Kidney (tissue), 14 donors: ENCODE measurements around the gene PSMC4. TPM values are rescaled to one million over a fixed set of nuclear protein-coding genes. Genes with fewer than 3 reads are reported as not detected.
A peak's percentile ranks its signal among the peaks of the same experiment; 100 is the strongest.

ENCODE experiments used
- DNase-seq, 5 donors: peaks; one replicate each; pipeline ENCODE4 v3.0.0-alpha.2; 2013 to 2020
- FAIRE-seq: peaks from 2 replicates; lab custom pipeline; 2012; peaks lifted over from hg19 to GRCh38; lab: Jason Lieb, UNC
- H3K27ac ChIP-seq, 2 donors: one replicate each; pipeline ENCODE4 v1.7.0; 2013; ENCODE audit warnings: low read depth in 2 of 2, low read length in 2 of 2, inconsistent platforms in 1 of 2
- H3K27me3 ChIP-seq: one replicate; pipeline ENCODE4 v1.7.1; 2013; ENCODE audit warnings: low read length, inconsistent platforms; ENCODE audit not compliant: control insufficient read depth, insufficient read depth
- H3K36me3 ChIP-seq, 3 donors: one replicate each; pipeline versions ENCODE4 v1.7.0 to v1.7.1; 2013; ENCODE audit warnings: low read length in 3 of 3, control low read depth in 1 of 3, inconsistent platforms in 1 of 3; ENCODE audit not compliant: insufficient read depth in 3 of 3, control insufficient read depth in 2 of 3
- H3K4me1 ChIP-seq, 3 donors: one replicate each; pipeline versions ENCODE4 v1.7.0 to v1.7.1; 2013; ENCODE audit warnings: low read length in 3 of 3, inconsistent platforms in 1 of 3, low read depth in 1 of 3; ENCODE audit not compliant: control insufficient read depth in 2 of 3, insufficient read depth in 2 of 3
- H3K4me3 ChIP-seq, 3 donors: one replicate each; pipeline versions ENCODE4 v1.7.0 to v1.8.1; 2013; ENCODE audit warnings: low read length in 3 of 3, control low read depth in 1 of 3, inconsistent platforms in 1 of 3
- H3K9ac ChIP-seq, 3 donors: one replicate each; pipeline versions ENCODE4 v1.7.0 to v1.7.1; 2013; ENCODE audit warnings: low read length in 3 of 3, control low read depth in 1 of 3, inconsistent platforms in 1 of 3
- H3K9me3 ChIP-seq, 3 donors: one replicate each; pipeline versions ENCODE4 v1.7.0 to v1.7.1; 2013; ENCODE audit warnings: low read length in 3 of 3, control low read depth in 1 of 3, inconsistent platforms in 1 of 3; ENCODE audit not compliant: control insufficient read depth in 2 of 3, insufficient read depth in 1 of 3
- intact Hi-C: fragments of 100-400 bp; cut with DNase I; formaldehyde crosslinking; loops from one replicate; pipeline ENCODE4 v1.11.1; 2022
- polyA plus RNA-seq: library from polyadenylated mRNA; stranded (reverse); fragments of 350-450 nt; fragmentation: Illumina TruSeq; extraction: RNeasy Lipid Tissue Mini Kit (QIAGEN cat#74804); gene quantifications from one replicate; pipeline ENCODE4 v1.2.3, GENCODE V29; 2014; ENCODE audit warnings: low read depth, low replicate concordance; ENCODE audit not compliant: insufficient read depth
- total RNA-seq: library from RNA; stranded (reverse); fragmentation: NEBNext Ultra II Directional; extraction: Animal tissue kit (Norgen Biotek cat#: 25700); gene quantifications from one replicate; pipeline ENCODE4 v1.2.1, GENCODE V29; 2021
- TF ChIP-seq, protein P1 (sequence below): IDR thresholded peaks from 3 replicates; pipeline ENCODE4 v1.5.1; 2012; ENCODE audit warnings: mild to moderate bottlenecking, moderate library complexity, borderline replicate concordance; ENCODE audit not compliant: insufficient read depth; ENCODE audit errors: extremely low read depth
- donor health status: control.
- donor health status: control.
- donor health status: control.
- donor health status: control.
- donor health status: control.
- donor health status: DM: yes; HTN: yes; CAD: no.
- donor health status: Normal renal cell carcinoma (clear cell type).

PSMC4 gene
- total and polyA plus RNA-seq, 2 donors from 2014 or later = 84.7 to 113 TPM

DNA sequence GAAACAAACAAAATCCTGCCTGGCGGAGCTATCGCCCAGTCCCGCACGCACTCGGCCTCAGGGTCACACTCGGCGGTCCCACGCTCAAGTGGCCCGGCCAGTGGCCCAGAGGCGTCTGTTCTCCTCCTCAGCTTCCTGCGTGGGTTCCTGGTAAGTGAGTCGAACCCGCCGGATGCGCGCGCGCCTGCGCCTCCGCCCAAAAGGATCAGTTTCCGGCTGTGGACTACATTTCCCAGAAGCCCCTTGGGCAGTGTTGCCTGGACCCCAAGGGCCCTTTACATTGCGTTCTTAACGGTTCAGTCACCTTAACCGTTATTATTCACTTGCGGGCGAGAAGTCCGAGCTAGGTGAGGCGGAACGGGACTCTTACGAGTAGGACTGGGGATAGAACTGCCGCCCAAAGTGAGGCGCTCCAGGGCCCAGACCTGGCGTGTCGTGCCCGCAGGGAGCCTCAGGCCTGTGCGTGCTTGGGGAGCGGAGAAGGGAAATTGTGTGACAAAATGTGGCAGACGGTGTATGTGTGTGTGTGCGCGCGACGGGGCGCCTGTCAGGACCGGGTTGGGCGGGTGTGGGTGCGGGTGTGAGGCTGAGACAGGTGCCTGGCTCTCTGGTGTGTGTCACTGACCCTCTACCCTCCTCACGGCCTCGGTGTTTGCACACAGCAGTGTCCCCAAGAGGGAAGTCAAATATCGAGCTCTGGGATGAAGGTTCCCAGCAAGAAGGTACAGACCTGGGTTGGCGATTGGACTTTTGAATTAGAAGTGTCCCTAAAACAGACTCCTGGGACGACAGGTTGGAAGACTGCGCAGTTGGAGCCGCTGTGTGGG is 26.1 kb downstream of the PSMC4 start, which contains the start of gene ZNF546:
ZNF546 (plus strand) TSS at position 250 of the 827 bp plus-strand sequence. CDS start 1,267 bp downstream, outside the sequence.
- Histone ChIP-seq H3K4me1 (peaks cover 0 to 14% (median 6%) of the 10 kb centered on the region in 3 donors), H3K9me3 (no peaks in the 10 kb centered on the region), H3K9ac (peak within 1 kb of the TSS; percentile 83 to 88 (median 85)), H3K36me3 (no peaks in the 10 kb centered on the region), H3K27me3 (no peaks in the 10 kb centered on the region), H3K27ac (peak within 1 kb of the TSS; percentile 88), H3K4me3 (peak within 1 kb of the TSS; percentile 86 to 97 (median 95))
- peak; percentile 92 to 96 (median 94) for DNase-seq
- TF ChIP-seq, protein P1, sequence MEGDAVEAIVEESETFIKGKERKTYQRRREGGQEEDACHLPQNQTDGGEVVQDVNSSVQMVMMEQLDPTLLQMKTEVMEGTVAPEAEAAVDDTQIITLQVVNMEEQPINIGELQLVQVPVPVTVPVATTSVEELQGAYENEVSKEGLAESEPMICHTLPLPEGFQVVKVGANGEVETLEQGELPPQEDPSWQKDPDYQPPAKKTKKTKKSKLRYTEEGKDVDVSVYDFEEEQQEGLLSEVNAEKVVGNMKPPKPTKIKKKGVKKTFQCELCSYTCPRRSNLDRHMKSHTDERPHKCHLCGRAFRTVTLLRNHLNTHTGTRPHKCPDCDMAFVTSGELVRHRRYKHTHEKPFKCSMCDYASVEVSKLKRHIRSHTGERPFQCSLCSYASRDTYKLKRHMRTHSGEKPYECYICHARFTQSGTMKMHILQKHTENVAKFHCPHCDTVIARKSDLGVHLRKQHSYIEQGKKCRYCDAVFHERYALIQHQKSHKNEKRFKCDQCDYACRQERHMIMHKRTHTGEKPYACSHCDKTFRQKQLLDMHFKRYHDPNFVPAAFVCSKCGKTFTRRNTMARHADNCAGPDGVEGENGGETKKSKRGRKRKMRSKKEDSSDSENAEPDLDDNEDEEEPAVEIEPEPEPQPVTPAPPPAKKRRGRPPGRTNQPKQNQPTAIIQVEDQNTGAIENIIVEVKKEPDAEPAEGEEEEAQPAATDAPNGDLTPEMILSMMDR = no peak
- intact Hi-C loops = no loop called here
- FAIRE-seq = no peak

- DNase-seq = no peak
- intact Hi-C loops = no loop called here
- Histone ChIP-seq H3K4me1 (peaks cover 0 to 14% (median 6%) of the 10 kb centered on the region in 3 donors), H3K27me3 (no peaks in the 10 kb centered on the region), H3K9ac (peak overlapping the region; percentile 83 to 88 (median 85)), H3K27ac (peak overlapping the region; percentile 88), H3K36me3 (no peaks in the 10 kb centered on the region), H3K4me3 (peak overlapping the region; percentile 86 to 97 (median 95)), H3K9me3 (no peaks in the 10 kb centered on the region)
- no peak for FAIRE-seq
- TF ChIP-seq, protein P1 = no peak
Observed at GRCh38 chr19:39997638-39998216, 26.8 kb downstream of the PSMC4 start.

DNA sequence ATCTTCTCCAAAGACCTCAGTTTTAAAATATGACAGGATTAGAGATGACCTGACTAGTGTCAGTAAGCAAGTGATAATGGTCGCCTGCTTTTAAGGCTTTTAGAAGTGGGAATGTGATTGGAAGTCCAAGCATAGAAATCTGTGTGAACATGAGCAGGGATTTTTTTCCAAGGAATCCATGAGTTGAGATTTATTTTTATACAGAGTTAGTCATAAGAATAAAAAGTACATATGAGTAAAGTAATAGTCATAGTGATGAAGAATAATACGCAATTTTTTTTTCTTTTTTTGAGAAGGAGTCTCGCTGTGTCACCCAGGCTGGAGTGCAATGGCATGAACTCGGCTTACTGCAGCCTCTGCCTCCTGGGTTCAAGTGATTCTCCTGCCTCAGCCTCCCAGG is 27.5 kb downstream of the PSMC4 start:
- no peaks in the 10 kb centered on the region for H3K9me3 ChIP-seq
- no peaks in the 10 kb centered on the region for H3K36me3 ChIP-seq
- no peak overlapping the region for H3K27ac ChIP-seq
- no peak overlapping the region for H3K9ac ChIP-seq
- TF ChIP-seq, protein P1 = no peak
- peaks cover 0 to 14% (median 6%) of the 10 kb centered on the region in 3 donors for H3K4me1 ChIP-seq
- no peak for DNase-seq
- H3K27me3 ChIP-seq = no peaks in the 10 kb centered on the region
- intact Hi-C loops = no loop called here
- no peak overlapping the region for H3K4me3 ChIP-seq
- FAIRE-seq = no peak
